Neural cell (in vitro differentiated cells): Measurements from ENCODE around the gene TOX4. TPM values are rescaled to one million over a fixed set of nuclear protein-coding genes. Genes with fewer than 3 reads are reported as not detected.

Source experiments
- H2AFZ ChIP-seq: fragments of 200-600, 300-800 bp; sonication (generic), shearing (Covaris generic); 2 replicates; pipeline ENCODE4 v1.6.0; 2014; ENCODE audit warnings: low read depth, mild to moderate bottlenecking, antibody characterized with exemption, low read length, moderate library complexity
- H3F3A ChIP-seq: fragments of 200-600 bp; shearing (Covaris generic); 2 replicates; pipeline ENCODE4 v1.6.1; 2016; ENCODE audit warnings: mild to moderate bottlenecking, moderate library complexity, mixed read lengths, antibody characterized with exemption, low read length; ENCODE audit not compliant: insufficient read depth, poor library complexity, severe bottlenecking
- H3K27ac ChIP-seq: fragments of 200-600, 300-800 bp; sonication (generic), shearing (Covaris generic); 2 replicates; pipeline ENCODE4 v1.5.1; 2014; ENCODE audit warnings: mild to moderate bottlenecking, low read length, moderate library complexity
- H3K27me3 ChIP-seq: fragments of 300-800, 200-600 bp; sonication (generic), shearing (Covaris generic); 2 replicates; pipeline ENCODE4 v1.6.0; 2014; ENCODE audit warnings: mild to moderate bottlenecking, low read depth, low read length, moderate library complexity; ENCODE audit not compliant: insufficient read depth
- H3K36me3 ChIP-seq: fragments of 300-800, 200-600 bp; sonication (generic), shearing (Covaris generic); 2 replicates; pipeline ENCODE4 v1.5.1; 2014; ENCODE audit warnings: mild to moderate bottlenecking, antibody characterized with exemption, low read length, moderate library complexity; ENCODE audit not compliant: insufficient read depth
- H3K4me2 ChIP-seq: fragments of 300-800, 200-600 bp; sonication (generic), shearing (Covaris generic); 2 replicates; pipeline ENCODE4 v1.6.0; 2014; ENCODE audit warnings: mild to moderate bottlenecking, low read length
- H3K4me3 ChIP-seq: fragments of 300-800, 200-600 bp; sonication (generic), shearing (Covaris generic); 2 replicates; pipeline ENCODE4 v1.5.1; 2014; ENCODE audit warnings: mild to moderate bottlenecking, low read length, moderate library complexity
- H3K79me2 ChIP-seq: fragments of 200-600 bp; shearing (Covaris generic); replicated peaks from 2 replicates; pipeline ENCODE4 v1.6.0; 2014; ENCODE audit warnings: mild to moderate bottlenecking, low read length, moderate library complexity; ENCODE audit not compliant: insufficient read depth
- H3K9ac ChIP-seq: fragments of 300-800, 200-600 bp; sonication (generic), shearing (Covaris generic); 2 replicates; pipeline ENCODE4 v1.6.1; 2016; ENCODE audit warnings: mild to moderate bottlenecking, low read length, mixed read lengths
- H3K9me2 ChIP-seq: fragments of 200-600 bp; shearing (Covaris generic); 2 replicates; pipeline ENCODE4 v1.6.1; 2016; ENCODE audit warnings: mild to moderate bottlenecking, low read length, mixed read lengths; ENCODE audit not compliant: insufficient read depth
- H3K9me3 ChIP-seq: fragments of 200-600, 300-800 bp; sonication (generic), shearing (Covaris generic); 2 replicates; pipeline ENCODE4 v1.6.1; 2016; ENCODE audit warnings: mild to moderate bottlenecking, mixed run types, low read length, moderate library complexity, mixed read lengths
- H4K20me1 ChIP-seq: fragments of 200-600 bp; shearing (Covaris generic); 2 replicates; pipeline ENCODE4 v1.6.1; 2016; ENCODE audit warnings: mild to moderate bottlenecking, mixed run types; ENCODE audit not compliant: insufficient read depth
- CTCF ChIP-seq: fragments of 450-650 bp; IDR thresholded peaks from 2 replicates; pipeline ENCODE4 v1.5.1; 2014; ENCODE audit warnings: antibody characterized with exemption, mild to moderate bottlenecking, moderate library complexity; ENCODE audit not compliant: poor library complexity, severe bottlenecking
- EP300 ChIP-seq: fragments of 450-650 bp; conservative IDR thresholded peaks from 2 replicates; pipeline ENCODE4 v1.6.1; 2014; ENCODE audit warnings: antibody characterized with exemption, mild to moderate bottlenecking, moderate library complexity; ENCODE audit not compliant: poor library complexity, severe bottlenecking
- EZH2 ChIP-seq: fragments of 200-600, 300-800 bp; shearing (Covaris generic), sonication (generic); IDR thresholded peaks from 2 replicates; pipeline ENCODE4 v1.6.1; 2014; ENCODE audit warnings: antibody characterized with exemption, low read length, borderline replicate concordance, mild to moderate bottlenecking; ENCODE audit not compliant: insufficient read depth, poor library complexity, severe bottlenecking
- MXI1 ChIP-seq: fragments of 450-650 bp; conservative IDR thresholded peaks from 2 replicates; pipeline ENCODE4 v1.6.1; 2014; ENCODE audit warnings: antibody characterized with exemption, mild to moderate bottlenecking; ENCODE audit not compliant: poor library complexity, severe bottlenecking
- POLR2AphosphoS5 ChIP-seq: IDR thresholded peaks from 2 replicates; pipeline ENCODE4 v1.6.1; 2012
- RAD21 ChIP-seq: fragments of 450-650 bp; conservative IDR thresholded peaks from 2 replicates; pipeline ENCODE4 v1.6.1; 2014; ENCODE audit warnings: antibody characterized with exemption, mild to moderate bottlenecking, moderate library complexity
- REST ChIP-seq: IDR thresholded peaks from 2 replicates; pipeline ENCODE4 v1.6.1; 2012; ENCODE audit warnings: borderline replicate concordance
- SMC3 ChIP-seq: fragments of 450-650 bp; conservative IDR thresholded peaks from 2 replicates; pipeline ENCODE4 v1.6.1; 2014; ENCODE audit warnings: antibody characterized with exemption, mild to moderate bottlenecking, moderate library complexity; ENCODE audit not compliant: poor library complexity
- TAF1 ChIP-seq: IDR thresholded peaks from 2 replicates; pipeline ENCODE4 v1.6.1; 2012; ENCODE audit warnings: low read depth
- polyA plus RNA-seq: library from polyadenylated mRNA; depleted of rRNA; stranded (reverse); fragments of >200 nt; gene quantifications from 2 replicates; pipeline ENCODE4 v1.2.3, GENCODE V29; 2014

The TOX4 gene
- polyA plus RNA-seq, 1 donor from 2014 or later: 56.8 TPM

DNA sequence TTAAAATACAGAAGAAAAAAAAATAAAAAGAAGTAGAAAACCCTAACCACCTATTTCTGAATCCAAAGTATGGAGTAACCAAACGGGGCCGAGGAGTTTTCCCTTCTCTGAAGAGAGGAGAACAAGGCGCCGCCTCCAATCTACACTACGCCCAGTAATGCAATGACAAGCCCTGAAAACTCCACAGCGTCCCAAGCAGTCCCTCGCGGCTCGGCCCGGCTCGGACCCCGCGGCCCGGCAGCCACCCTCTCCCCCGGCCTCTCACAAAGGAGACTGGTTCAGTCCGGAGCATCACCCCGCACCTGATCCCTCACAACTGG lies 21.4 kb upstream of the TOX4 start:
- peak overlapping the region; percentile 80 for H3K9ac ChIP-seq
- H3K27me3 ChIP-seq: no peaks in the 10 kb centered on the region
- H3K27ac ChIP-seq: peak overlapping the region; percentile 87
- no peaks in the 10 kb centered on the region for H3K36me3 ChIP-seq
- peak overlapping the region; percentile 79 for H3K4me2 ChIP-seq
- no peaks in the 10 kb centered on the region for H4K20me1 ChIP-seq
- H3K9me3 ChIP-seq: no peaks in the 10 kb centered on the region
- peaks cover 41% of the 10 kb centered on the region for H3K79me2 ChIP-seq
- no peak for TF ChIP-seq TAF1
- no peak for TF ChIP-seq RAD21
- no peak for TF ChIP-seq EZH2
- no peak for TF ChIP-seq CTCF
- TF ChIP-seq MXI1: no peak
- TF ChIP-seq REST: no peak
- TF ChIP-seq EP300: no peak
- no peak for TF ChIP-seq POLR2AphosphoS5
- no peak for TF ChIP-seq SMC3
- H3K4me3 ChIP-seq: peak overlapping the region; percentile 88
- no peaks in the 10 kb centered on the region for H3F3A ChIP-seq
- H3K9me2 ChIP-seq: no peaks in the 10 kb centered on the region
- peak overlapping the region; percentile 48 for H2AFZ ChIP-seq

DNA sequence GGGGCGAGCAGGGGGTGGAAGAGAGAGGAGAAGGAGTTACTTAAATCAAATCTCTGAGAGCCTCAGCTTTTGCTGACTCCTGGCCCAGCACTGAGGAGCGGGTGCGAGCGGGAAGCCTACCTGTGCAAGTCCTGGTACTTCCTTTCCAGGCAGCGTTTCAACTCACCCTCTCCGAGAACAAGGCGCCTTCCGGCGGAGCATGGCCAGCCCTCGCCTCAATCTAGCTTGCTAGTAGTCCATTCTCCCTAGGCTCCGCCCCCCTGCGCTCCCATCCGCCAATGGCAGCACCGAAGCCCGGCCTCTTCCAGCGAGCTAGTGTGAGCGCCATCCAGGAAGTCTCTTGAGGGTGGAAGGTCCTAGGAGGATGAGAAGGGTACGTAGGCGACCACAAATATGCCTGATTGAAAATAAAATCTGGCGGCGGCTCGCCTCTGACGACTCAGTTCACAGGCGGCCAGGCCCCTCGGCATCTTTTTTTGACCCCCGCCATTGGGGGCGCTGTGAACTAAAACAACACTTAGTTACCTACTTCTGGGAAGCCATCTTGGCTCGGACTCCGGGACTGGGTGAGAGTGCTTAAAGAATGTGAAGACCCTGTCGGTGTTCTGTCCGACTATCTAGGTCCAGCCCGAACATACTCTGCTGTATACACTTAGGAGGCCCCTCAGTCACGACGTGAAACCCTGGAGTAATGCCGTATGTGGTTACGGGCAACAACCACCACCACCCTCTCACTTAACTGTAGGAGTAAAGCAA lies 20.9 kb upstream of the TOX4 start, which contains the start of gene CHD8:
CHD8 (minus strand) TSS at position 212 of the 756 bp plus-strand sequence. CDS start 24,480 bp downstream, outside the sequence.
- Histone ChIP-seq H3K9ac (peak within 1 kb of the TSS; percentile 80), H3F3A (no peaks in the 10 kb centered on the region), H3K9me2 (no peaks in the 10 kb centered on the region), H3K27ac (peak within 1 kb of the TSS; percentile 87), H3K36me3 (no peaks in the 10 kb centered on the region), H3K4me2 (peak within 1 kb of the TSS; percentile 79), H2AFZ (peak within 1 kb of the TSS; percentile 93), H3K4me3 (peak within 1 kb of the TSS; percentile 88), H3K27me3 (no peaks in the 10 kb centered on the region), H4K20me1 (no peaks in the 10 kb centered on the region), H3K9me3 (no peaks in the 10 kb centered on the region), H3K79me2 (peaks cover 36% of the 10 kb centered on the region)
- TF ChIP-seq MXI1 (peak; percentile 94), SMC3 (peak; percentile 33), POLR2AphosphoS5 (peak; percentile 88), CTCF (peak; percentile 93), TAF1 (peak; percentile 84), EZH2 (no peak), REST (no peak), RAD21 (peak; percentile 33), EP300 (no peak)
